Measurements from ENCODE around the gene KRT17.

DNA sequence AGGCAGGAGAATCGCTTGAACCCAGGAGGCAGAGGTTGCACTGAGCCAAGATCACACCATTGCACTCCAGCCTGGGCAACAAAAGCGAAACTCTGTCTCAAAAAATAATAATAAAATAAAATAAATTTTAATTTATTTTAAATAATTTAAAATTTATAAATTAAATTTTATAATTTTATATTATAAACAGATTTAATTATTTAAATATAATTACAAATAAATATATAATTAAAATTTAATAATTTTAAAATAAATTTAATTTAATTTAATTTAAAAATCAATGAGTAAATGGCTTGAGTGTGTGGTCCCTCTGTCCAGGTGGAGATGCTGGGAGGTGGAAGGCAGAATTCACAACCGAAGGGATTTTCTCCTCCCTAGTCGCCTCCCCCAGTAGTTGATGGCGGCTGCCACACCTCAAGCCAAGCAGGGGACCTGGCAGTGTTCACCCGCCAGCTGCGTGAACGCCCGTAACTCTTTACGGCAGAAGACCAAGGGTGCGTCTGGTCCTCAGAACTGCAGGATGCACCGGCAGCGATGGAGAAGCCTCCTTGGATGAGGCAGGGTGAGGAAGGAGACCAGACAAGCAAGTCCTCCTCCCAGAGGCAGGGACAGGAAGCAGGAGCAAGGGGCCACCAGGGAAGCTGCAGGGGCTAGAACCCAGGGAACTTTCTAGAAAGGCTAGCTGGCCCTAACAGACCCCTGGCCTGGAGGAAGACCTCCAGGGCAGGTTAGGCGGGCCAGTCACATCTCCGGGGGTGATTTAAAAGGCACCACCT lies 22.9 kb upstream of the KRT17 start:
- TF ChIP-seq EZH2phosphoT487 (IDR thresholded peaks at IDR 0.05; ENCODE audit: low read depth, severe bottlenecking, unreplicated experiment), result no peak
- TF ChIP-seq, protein P1, sequence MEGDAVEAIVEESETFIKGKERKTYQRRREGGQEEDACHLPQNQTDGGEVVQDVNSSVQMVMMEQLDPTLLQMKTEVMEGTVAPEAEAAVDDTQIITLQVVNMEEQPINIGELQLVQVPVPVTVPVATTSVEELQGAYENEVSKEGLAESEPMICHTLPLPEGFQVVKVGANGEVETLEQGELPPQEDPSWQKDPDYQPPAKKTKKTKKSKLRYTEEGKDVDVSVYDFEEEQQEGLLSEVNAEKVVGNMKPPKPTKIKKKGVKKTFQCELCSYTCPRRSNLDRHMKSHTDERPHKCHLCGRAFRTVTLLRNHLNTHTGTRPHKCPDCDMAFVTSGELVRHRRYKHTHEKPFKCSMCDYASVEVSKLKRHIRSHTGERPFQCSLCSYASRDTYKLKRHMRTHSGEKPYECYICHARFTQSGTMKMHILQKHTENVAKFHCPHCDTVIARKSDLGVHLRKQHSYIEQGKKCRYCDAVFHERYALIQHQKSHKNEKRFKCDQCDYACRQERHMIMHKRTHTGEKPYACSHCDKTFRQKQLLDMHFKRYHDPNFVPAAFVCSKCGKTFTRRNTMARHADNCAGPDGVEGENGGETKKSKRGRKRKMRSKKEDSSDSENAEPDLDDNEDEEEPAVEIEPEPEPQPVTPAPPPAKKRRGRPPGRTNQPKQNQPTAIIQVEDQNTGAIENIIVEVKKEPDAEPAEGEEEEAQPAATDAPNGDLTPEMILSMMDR (IDR thresholded peaks at IDR 0.05; ENCODE audit: poor library complexity), result no peak

Measured in hepatocyte (in vitro differentiated cells).